ENCODE data around the gene AGAP1.

Gene AGAP1

GRCh38 chr2:235500761-235501672 lies 7.2 kb downstream of the AGAP1 start:
- H3K4me3 ChIP-seq (ENCODE audit: low read length): no peak overlapping the region
- TF ChIP-seq CTCF (IDR thresholded peaks at IDR 0.05; ENCODE audit: low read depth, low read length, poor library complexity, severe bottlenecking) (no peak), EZH2phosphoT487 (IDR thresholded peaks at IDR 0.05; ENCODE audit: borderline replicate concordance, low read length) (no peak)
- no peaks in the 10 kb centered on the region for H3K27me3 ChIP-seq (ENCODE audit: control insufficient read depth, low read length)
- H3K27ac ChIP-seq (ENCODE audit: low read depth, low read length): no peak overlapping the region
- no peaks in the 10 kb centered on the region for H3K36me3 ChIP-seq (ENCODE audit: control insufficient read depth, low read length)
- H3K79me2 ChIP-seq (ENCODE audit: control insufficient read depth, low read length): no peaks in the 10 kb centered on the region
- H3K4me2 ChIP-seq (ENCODE audit: low read length): no peak overlapping the region
- H3K9me2 ChIP-seq (replicated peaks; ENCODE audit: control insufficient read depth, low read length): no peaks in the 10 kb centered on the region
- H4K20me1 ChIP-seq (ENCODE audit: control insufficient read depth, insufficient read depth, low read depth, low read length): no peaks in the 10 kb centered on the region
- H3K9me3 ChIP-seq (ENCODE audit: control insufficient read depth, insufficient read depth, low read length): no peaks in the 10 kb centered on the region
- H3F3A ChIP-seq (ENCODE audit: control insufficient read depth, insufficient read depth): no peaks in the 10 kb centered on the region
- H3K4me1 ChIP-seq (ENCODE audit: control insufficient read depth, low read length): no peaks in the 10 kb centered on the region

- Histone ChIP-seq H3K9me2 (replicated peaks; ENCODE audit: control insufficient read depth, low read length) (no peaks in the 10 kb centered on the region), H4K20me1 (ENCODE audit: control insufficient read depth, insufficient read depth, low read depth, low read length) (no peaks in the 10 kb centered on the region), H3K4me2 (ENCODE audit: low read length) (no peak overlapping the region), H3K27ac (ENCODE audit: low read depth, low read length) (no peak overlapping the region), H3K27me3 (ENCODE audit: control insufficient read depth, low read length) (no peaks in the 10 kb centered on the region), H3K4me3 (ENCODE audit: low read length) (no peak overlapping the region), H3K79me2 (ENCODE audit: control insufficient read depth, low read length) (no peaks in the 10 kb centered on the region), H3F3A (ENCODE audit: control insufficient read depth, insufficient read depth) (no peaks in the 10 kb centered on the region), H3K4me1 (ENCODE audit: control insufficient read depth, low read length) (no peaks in the 10 kb centered on the region), H3K36me3 (ENCODE audit: control insufficient read depth, low read length) (no peaks in the 10 kb centered on the region), H3K9me3 (ENCODE audit: control insufficient read depth, insufficient read depth, low read length) (no peaks in the 10 kb centered on the region)
- no peak for TF ChIP-seq CTCF (IDR thresholded peaks at IDR 0.05; ENCODE audit: low read depth, low read length, poor library complexity, severe bottlenecking)
Measured at GRCh38 chr2:235501673-235502031, 7.8 kb downstream of the AGAP1 start.

- Histone ChIP-seq H3K79me2 (ENCODE audit: control insufficient read depth, low read length) (no peaks in the 10 kb centered on the region), H3F3A (ENCODE audit: control insufficient read depth, insufficient read depth) (no peaks in the 10 kb centered on the region), H3K27me3 (ENCODE audit: control insufficient read depth, low read length) (no peaks in the 10 kb centered on the region), H3K9me3 (ENCODE audit: control insufficient read depth, insufficient read depth, low read length) (no peaks in the 10 kb centered on the region), H3K4me1 (ENCODE audit: control insufficient read depth, low read length) (no peaks in the 10 kb centered on the region), H3K27ac (ENCODE audit: low read depth, low read length) (no peak overlapping the region), H3K4me3 (ENCODE audit: low read length) (no peak overlapping the region), H3K9me2 (replicated peaks; ENCODE audit: control insufficient read depth, low read length) (no peaks in the 10 kb centered on the region), H4K20me1 (ENCODE audit: control insufficient read depth, insufficient read depth, low read depth, low read length) (no peaks in the 10 kb centered on the region), H3K4me2 (ENCODE audit: low read length) (no peak overlapping the region), H3K36me3 (ENCODE audit: control insufficient read depth, low read length) (no peaks in the 10 kb centered on the region)
- no peak for TF ChIP-seq EZH2phosphoT487 (IDR thresholded peaks at IDR 0.05; ENCODE audit: borderline replicate concordance, low read length)
- no peak for TF ChIP-seq CTCF (IDR thresholded peaks at IDR 0.05; ENCODE audit: low read depth, low read length, poor library complexity, severe bottlenecking)
Measured at GRCh38 chr2:235502336-235502735, 8.5 kb downstream of the AGAP1 start.

Data from DOHH2 (cell line).